A549 (cell line): ENCODE data around the gene FGFR4.

Experiments used
- KDM1A ChIP-seq: fragments of 200-600 bp; sonication (generic); IDR thresholded peaks from 2 replicates; pipeline ENCODE4 v1.6.1; 2016; ENCODE audit warnings: low read depth, mild to moderate bottlenecking
- MYC ChIP-seq: IDR thresholded peaks from 2 replicates; pipeline ENCODE4 v1.6.1; 2012; ENCODE audit warnings: mild to moderate bottlenecking, inconsistent platforms, low read length, improper control_type of control experiment, borderline replicate concordance
- SMC3 ChIP-seq: fragments of >200 bp; sonication (Bioruptor Twin); formaldehyde crosslinking; IDR thresholded peaks from 3 replicates; pipeline ENCODE4 v1.6.1; 2018; ENCODE audit warnings: inconsistent platforms
- TF ChIP-seq, protein P1 (sequence below): IDR thresholded peaks from 2 replicates; pipeline ENCODE4 v1.6.1; 2012
- TF ChIP-seq, protein P2 (sequence below): fragments of >200 bp; sonication (Bioruptor Twin); formaldehyde crosslinking; IDR thresholded peaks from 3 replicates; pipeline ENCODE4 v1.5.1; 2016
- TF ChIP-seq, protein P3 (sequence below): fragments of 250-450 bp; sonication (Bioruptor Pico); IDR thresholded peaks from 2 replicates; pipeline ENCODE4 v1.5.0; 2020; ENCODE audit warnings: low read depth, mild to moderate bottlenecking, moderate library complexity
- TF ChIP-seq, protein P4 (sequence below): fragments of 200-600 bp; sonication (generic); IDR thresholded peaks from 2 replicates; pipeline ENCODE4 v1.6.1; 2016; ENCODE audit warnings: antibody characterized with exemption, mild to moderate bottlenecking, moderate library complexity

DNA sequence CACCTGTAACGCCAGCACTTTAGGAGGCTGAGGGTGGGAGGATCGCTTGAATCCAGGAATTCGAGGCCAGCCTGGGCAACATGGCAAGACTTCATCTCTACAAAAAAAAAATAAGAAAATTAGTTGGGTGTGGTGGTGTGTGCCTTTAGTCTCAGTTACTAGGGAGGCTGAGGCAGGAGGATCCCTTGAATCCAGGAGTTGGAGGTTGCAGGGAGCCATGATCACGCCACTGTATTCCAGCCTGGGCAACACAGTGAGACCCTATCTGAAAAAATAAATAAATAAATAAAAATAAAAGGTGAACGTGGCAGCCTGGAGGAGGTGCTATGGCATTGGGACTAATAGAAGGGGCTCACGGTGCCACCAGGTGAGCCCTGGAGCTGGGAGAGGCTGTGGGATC is 7.1 kb downstream of the FGFR4 start:
- TF ChIP-seq, protein P1, sequence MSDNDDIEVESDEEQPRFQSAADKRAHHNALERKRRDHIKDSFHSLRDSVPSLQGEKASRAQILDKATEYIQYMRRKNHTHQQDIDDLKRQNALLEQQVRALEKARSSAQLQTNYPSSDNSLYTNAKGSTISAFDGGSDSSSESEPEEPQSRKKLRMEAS = no peak
- TF ChIP-seq, protein P2, sequence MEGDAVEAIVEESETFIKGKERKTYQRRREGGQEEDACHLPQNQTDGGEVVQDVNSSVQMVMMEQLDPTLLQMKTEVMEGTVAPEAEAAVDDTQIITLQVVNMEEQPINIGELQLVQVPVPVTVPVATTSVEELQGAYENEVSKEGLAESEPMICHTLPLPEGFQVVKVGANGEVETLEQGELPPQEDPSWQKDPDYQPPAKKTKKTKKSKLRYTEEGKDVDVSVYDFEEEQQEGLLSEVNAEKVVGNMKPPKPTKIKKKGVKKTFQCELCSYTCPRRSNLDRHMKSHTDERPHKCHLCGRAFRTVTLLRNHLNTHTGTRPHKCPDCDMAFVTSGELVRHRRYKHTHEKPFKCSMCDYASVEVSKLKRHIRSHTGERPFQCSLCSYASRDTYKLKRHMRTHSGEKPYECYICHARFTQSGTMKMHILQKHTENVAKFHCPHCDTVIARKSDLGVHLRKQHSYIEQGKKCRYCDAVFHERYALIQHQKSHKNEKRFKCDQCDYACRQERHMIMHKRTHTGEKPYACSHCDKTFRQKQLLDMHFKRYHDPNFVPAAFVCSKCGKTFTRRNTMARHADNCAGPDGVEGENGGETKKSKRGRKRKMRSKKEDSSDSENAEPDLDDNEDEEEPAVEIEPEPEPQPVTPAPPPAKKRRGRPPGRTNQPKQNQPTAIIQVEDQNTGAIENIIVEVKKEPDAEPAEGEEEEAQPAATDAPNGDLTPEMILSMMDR = no peak
- TF ChIP-seq, protein P3, sequence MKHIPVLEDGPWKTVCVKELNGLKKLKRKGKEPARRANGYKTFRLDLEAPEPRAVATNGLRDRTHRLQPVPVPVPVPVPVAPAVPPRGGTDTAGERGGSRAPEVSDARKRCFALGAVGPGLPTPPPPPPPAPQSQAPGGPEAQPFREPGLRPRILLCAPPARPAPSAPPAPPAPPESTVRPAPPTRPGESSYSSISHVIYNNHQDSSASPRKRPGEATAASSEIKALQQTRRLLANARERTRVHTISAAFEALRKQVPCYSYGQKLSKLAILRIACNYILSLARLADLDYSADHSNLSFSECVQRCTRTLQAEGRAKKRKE = no peak
- TF ChIP-seq, protein P4, sequence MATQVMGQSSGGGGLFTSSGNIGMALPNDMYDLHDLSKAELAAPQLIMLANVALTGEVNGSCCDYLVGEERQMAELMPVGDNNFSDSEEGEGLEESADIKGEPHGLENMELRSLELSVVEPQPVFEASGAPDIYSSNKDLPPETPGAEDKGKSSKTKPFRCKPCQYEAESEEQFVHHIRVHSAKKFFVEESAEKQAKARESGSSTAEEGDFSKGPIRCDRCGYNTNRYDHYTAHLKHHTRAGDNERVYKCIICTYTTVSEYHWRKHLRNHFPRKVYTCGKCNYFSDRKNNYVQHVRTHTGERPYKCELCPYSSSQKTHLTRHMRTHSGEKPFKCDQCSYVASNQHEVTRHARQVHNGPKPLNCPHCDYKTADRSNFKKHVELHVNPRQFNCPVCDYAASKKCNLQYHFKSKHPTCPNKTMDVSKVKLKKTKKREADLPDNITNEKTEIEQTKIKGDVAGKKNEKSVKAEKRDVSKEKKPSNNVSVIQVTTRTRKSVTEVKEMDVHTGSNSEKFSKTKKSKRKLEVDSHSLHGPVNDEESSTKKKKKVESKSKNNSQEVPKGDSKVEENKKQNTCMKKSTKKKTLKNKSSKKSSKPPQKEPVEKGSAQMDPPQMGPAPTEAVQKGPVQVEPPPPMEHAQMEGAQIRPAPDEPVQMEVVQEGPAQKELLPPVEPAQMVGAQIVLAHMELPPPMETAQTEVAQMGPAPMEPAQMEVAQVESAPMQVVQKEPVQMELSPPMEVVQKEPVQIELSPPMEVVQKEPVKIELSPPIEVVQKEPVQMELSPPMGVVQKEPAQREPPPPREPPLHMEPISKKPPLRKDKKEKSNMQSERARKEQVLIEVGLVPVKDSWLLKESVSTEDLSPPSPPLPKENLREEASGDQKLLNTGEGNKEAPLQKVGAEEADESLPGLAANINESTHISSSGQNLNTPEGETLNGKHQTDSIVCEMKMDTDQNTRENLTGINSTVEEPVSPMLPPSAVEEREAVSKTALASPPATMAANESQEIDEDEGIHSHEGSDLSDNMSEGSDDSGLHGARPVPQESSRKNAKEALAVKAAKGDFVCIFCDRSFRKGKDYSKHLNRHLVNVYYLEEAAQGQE = no peak
- no peak for TF ChIP-seq KDM1A
- no peak for TF ChIP-seq MYC
- TF ChIP-seq SMC3 = no peak
